Limb (tissue), 2 donors: ENCODE results near the gene TULP1.
A peak's percentile ranks its signal among the peaks of the same experiment; 100 is the strongest.
"Not testable (repeated sequence)": the region's sequence is repeated elsewhere in the genome, so short reads cannot be mapped to it uniquely, and the experiment has no call there.

Source experiments
- DNase-seq, 2 donors: peaks; one replicate each; pipeline ENCODE4 v3.0.0-alpha.2; 2016; ENCODE audit errors: extremely low spot score in 2 of 2

Gene TULP1

DNA sequence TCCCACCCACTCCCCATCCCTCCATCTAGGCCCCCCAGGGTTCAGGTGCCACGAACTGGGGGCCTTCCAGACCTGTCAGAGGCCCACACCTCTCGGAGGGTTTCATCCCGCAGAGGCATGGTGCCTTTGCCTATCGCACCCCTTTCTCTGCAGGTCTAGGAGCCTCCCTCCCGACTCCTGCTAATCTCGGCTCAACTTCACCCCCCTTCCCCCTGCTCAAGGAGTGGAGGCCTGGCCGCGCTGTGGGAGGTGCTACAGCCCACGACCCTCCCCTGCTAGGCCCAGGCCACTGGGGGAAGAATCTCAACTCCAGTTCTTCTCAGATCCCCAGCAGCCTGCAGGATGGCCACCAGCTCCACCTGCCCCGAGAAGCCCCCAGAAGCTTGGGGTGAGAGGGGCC is at the start of gene TULP1:
TSS of gene TULP1 (minus strand) at position 157 of the 400 bp plus-strand sequence. CDS start at position 119, 38 bp downstream.
- no peak for DNase-seq

DNA sequence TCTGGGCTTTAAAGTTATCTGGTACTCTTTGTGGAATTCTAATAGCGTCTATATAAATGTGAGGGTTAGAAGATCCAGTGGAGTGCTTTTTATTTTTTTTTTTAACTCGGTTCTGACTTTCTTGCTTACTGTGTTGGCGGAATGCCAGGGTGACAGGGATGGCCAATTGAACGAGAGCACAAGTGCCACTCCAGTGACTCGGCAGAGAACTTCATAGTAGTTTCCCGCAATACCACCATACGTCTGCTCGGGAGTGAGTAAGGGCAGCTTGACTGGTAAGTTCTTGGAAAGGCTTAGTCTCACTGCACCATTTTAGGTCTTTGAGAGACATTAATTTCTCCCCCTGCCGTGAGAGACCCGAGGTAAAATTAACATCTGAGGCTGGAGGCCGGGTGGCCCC is 49.4 kb upstream of the TULP1 start:
- DNase-seq, result no peak

DNA sequence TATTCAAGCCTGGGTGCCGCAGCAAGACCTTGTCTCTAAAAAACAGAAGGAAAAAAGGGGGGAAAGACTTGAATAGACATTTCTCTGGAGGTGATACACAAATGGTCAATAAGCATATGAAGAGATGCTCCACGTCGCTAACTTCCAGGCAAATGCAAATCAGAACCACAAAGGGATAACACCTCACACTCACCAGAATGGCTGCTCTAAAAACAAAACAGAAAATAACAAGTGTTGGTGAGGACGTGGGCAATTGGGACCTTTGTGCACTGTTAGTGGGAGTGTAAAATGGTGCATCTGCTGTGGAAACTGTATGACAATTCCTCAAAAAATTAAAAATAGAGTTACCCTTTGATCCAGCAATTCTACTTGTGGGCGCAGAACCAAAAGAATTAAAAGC is 48.4 kb upstream of the TULP1 start:
- DNase-seq, result no peak

DNA sequence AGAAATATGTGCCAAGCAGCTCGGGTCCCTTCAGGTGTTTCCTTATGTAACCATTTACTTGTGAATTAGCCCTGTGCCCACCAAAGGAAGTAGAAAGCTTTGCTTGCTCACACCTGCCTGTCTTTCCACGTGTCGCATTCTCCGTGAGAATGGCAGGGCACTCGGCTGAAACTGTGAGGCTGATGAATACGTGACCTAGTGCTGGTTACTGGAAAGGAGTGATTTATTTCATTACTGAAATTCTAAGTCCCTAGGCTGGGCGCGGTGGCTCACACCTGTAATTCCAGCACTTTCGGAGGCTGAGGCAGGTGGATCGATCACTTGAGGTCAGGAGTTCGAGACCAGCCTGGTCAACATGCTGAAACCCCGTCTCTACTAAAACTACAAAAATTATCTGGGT is 45.9 kb upstream of the TULP1 start:
- DNase-seq, result no peak

DNA sequence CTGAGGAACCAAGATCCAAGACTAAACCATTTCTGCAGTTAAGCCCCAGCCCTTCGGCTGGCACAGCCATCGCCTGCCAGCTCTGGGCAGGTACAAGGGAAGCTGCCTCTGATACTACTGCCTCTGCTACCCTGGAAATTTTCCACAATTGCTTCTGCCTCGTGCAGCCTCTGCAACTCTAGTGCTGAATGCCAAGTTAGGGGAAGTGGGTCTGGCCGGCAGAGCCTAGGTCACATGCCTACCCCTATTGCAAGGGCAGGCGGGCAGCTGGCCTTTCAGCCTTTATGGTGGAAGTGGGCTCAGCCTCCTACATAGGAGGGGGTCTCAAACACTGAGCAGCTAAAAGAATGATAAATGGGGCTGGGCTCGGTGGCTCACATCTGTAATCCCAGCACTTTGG is 44.5 kb upstream of the TULP1 start:
- DNase-seq, result no peak

DNA sequence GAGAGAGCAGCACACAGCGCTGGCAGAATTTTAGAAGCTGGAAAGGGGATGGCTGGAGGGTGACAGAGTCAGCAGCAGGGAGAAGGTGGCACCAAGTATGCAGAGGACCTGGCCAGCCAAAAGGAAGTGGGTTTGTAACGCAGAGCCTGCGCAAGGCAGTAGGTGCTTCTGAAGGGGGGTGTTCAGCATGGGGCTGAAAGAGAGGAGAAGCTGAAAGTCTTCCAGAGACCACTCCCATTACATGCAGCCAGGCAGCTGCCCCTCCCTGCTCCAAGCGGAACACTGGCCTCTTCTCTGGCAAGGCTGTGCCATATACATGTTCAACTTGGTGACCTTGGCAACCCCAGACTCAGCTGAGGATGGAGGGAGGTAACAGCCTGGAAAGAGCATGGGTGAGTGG is 42.1 kb upstream of the TULP1 start:
- no peak for DNase-seq

DNA sequence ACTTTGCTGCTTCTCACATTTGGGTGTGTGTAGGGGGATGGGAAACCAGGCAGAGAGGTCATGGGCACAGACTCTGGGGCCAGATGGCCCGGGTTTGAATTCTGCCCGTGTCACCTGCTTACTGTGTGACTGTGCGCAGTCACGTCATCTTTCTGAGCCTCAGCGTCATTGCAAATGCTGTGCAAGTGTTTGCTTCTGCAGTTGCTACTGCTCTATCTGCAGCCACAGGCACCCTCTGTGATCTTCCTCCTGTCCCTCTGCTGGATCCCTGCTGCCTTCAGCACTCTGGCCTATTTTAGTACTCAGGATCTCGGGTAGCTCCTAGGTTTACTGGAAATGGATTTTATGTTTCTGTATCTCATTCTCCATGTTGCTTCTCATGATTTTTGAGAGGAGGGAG is 40.6 kb upstream of the TULP1 start:
- DNase-seq, result no peak

DNA sequence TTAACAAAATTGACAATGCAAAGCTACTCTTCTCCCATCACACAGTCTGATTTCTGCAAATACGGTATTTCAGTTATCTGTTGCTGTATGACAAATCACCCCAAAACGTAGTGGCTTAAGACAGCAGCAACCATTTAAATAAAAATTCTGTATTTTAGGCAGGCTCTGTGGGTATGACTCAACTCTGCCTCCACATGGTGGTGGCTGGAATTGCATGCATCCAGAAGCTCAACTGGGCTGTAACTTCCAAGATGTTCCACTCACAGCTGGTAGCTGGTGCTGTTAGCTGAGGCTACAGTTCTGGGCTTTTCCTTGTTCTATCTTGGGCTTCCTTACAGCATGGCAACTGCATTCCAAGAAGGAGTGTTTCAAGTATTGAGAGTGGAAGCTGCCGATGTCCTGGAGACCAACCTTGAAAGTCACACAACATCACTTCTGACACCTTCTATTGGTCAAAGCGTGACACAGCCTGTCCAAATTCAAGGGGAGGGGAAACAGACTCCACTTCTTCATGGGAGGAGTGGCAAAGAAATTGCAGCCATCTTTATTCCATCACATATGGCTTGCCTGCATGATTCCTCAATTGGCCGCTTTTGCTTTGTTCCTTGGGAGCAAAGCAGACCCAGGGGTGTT is 39.7 kb upstream of the TULP1 start:
- DNase-seq, result no peak

DNA sequence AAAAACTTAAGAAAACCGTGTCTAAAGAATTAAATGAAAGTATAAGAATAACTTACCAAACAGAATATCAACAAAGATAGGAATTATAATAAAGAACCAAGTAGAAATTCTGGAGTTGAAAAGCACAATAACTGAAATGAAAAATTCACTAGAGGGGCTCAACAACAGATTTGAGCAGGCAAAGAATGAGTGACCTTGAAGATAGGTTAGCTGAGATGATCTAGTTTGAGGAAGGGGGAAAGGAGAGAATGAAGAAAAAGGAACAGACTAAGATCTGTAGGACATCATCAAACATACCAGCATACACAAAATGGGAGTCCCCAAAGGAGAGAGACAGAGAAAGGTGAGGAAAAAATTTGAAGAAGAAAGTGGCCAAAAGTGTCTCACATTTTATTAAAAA is 37.7 kb upstream of the TULP1 start:
- no peak for DNase-seq

DNA sequence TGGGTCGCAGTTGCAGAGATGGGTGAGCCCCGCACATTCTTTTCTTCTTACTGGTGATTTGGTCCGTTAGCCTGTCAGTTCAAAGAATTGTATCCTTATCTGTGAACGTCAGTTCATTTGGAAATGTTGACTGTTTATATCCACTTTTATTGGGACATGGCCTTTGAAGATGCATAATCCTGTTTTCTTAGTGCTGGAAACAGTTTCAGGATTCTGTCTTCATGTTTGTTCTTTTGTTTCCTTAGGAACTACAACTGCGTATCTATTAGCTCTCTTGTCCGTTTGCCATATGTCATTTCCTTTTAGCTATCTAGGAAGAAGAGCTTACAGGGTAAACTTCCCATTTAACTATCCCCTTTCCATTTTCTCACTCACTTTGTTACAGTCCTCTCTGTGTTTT is 35.0 kb upstream of the TULP1 start:
- no peak for DNase-seq

DNA sequence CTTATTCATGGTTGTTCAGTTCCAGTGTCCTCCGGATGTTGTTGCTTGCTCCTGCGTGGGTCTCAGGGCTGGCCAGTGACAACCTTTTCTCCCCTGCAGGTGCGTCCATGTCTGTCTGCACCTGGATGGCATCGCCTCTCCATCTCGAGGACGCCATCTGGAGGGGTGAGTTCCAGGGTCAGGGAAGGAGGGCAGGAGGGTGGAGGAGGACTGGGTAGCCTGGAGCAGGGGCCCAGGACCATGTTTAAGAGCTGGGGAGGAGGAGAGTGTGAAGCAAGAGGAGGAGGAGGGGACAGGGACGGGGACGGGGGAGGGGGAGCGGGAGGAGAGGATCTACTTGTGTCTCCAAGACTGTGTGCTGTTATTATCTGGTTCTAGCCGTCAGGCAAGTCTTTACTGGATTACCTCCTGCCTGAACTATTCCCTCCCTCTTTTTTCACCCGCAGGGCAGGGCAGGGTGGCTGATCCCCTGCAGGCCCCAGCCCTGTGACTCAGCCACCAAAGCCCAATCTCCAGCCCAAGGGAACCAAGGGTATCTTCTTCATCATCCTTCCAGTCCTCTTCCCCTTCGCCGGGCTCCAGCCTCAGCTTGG is 32.2 kb upstream of the TULP1 start:
- no peak for DNase-seq

DNA sequence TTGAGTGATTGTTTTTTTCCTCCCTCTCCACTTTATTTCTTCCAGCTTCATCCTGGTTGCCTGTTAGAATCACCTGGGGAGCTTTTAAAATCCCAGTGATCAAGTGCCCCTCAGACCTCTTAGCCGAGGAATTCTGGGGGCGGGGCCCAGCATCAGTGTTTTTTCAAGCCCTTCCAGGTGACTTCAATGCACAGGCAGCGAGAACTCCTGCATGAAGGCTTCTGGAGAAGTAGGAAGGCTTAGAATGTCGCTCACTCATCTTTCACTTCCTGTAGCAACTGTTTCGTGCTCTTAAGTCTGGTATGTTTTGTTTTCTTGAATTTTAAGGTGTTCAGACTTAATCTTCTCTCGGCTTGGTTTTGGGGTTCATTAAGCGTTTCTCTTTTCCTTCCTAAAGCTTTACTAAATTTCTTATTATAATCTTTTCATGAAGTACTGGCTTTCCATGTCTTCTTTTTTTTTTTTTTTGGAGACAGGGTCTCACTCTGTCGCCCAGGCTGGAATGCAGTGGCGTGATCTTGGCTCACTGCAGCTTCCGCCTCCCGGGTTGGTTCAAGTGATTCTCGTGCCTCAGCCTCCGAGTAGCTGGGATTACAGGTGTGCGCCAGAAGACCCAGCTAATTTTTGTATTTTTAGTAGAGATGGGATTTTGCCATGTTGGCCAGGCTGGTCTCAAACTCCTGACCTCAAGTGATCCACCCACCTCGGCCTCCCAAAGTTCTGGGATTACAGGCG is 30.9 kb upstream of the TULP1 start:
- DNase-seq, result no peak

DNA sequence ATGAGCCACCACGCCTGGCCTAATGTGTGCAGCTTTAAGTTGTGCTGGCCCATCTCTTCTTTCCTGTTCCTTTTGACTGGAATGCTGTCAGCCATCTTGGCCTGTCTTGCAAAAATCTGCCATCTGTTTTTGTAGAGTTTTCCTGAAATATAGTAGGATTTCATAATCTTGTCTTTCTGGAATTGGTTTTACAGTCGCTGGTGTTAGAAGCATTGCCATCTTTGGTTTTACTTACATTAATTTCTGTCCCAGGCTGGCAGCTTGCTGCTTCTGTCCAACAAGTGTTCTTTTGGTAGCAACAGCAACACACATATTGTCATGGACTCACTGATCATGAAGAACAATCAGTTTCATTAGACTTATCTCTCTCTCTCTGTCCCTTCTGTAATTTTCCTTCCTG is 29.1 kb upstream of the TULP1 start:
- no peak for DNase-seq

DNA sequence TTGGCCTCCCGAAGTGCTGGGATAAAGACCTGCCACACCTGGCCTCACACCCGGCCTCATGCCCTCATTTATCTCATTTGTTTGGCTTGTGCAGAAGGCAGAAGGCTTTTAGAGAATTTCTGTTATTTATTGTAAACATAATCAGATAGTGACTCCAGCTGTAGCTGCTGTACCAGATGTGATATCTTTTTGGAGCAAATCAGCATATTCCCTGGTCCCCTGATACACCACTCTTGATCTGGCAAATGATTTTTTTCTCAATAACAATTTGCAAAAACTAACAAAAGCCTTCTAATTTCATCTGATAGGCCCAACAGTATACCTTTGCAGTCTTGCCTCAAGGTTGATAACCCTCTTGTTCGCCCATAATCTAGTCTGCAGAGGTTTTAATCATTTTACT is 26.5 kb upstream of the TULP1 start:
- DNase-seq, result no peak

DNA sequence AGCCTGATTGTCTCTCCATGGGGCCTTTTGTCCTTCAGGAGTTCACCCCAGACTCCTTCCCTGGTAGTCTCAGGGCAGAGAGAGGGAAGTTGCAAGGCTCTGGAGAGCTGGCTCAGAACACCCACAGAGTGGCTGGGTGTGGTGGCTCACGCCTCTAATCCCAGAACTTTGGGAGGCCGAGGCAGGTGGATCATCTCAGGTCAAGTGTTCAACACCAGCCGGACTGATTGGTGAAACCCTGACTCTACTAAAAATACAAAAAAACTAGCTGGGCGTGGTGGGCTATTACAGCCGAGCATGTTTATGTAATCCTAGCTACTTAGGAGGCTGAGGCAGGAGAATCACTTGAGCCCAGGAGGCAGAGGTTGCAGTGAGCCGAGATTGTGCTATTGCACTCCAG is 23.2 kb upstream of the TULP1 start:
- DNase-seq, result not testable (repeated sequence)

DNA sequence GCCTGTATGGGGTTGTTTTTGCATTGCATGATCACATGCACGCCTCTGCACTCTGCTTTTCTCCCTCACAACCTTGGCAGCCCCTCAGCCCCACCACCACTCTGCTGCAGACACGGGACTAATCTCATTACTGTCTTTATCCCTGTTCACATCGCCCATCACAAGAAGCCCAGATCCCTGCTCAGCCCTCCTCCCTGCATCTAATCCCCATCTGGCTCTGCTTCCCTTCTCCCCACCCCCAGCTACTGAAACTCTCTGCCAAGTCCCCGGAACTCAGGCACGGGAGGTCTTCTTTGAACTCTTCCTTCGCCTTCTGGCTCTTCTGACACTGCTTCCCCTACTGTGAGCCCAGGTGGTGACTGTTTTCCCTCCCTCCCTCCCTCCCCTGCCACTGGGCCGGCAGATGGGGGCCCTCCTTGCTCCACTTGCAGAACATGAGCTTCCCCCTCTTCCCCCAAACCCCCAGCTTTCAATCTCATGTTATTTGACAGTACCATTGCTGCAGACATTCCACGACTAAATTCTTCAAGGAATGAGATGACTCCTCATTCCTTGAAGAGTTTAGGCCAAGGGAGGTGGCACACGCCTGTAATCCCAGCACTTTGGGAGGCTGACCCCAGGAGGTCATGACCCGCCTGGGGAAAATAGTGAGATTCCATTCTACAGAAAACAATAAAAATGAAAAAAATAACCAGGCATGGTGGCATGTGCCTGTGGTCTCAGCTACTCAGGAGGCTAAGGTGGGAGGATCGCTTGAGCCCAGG is 21.9 kb upstream of the TULP1 start:
- peak; percentile 64 to 65 for DNase-seq

DNA sequence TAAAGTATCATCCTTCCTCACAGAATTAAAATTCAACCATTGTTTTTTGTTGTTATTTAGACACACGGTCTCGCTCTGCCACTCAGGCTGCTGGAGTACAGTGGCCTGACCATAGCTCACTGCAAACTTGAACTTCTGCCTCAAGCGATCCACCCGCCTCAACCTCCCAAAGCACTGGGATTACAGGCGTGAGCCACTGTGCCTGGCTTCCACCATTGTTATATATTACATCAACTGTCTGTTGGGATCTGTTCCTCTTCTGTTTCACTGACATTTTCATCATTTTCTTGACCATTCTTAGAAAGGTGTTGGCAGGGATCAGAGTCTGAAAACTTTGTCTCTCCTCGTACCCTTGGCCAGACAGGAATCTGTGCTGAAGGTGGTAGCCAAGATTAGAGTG is 21.3 kb upstream of the TULP1 start:
- DNase-seq, result no peak

DNA sequence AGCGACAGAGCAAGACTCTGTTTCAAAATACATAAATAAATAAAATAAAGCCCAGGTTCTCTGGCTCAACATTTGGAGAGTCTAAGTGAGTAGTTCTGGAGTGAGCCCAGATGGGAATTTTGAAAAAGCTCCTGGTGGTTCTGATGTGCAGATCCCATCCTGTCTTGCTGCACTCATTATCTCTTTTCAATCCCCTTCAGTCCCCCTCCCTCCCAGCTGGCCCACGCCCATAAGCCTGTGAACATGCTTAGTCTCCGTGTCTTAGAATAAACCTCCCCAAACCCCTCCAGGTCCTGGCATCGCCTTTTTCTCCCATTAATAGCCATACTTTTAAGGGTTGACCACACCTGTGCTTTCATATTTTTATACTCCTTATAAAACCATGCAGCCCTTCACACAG is 19.4 kb upstream of the TULP1 start:
- DNase-seq, result no peak

DNA sequence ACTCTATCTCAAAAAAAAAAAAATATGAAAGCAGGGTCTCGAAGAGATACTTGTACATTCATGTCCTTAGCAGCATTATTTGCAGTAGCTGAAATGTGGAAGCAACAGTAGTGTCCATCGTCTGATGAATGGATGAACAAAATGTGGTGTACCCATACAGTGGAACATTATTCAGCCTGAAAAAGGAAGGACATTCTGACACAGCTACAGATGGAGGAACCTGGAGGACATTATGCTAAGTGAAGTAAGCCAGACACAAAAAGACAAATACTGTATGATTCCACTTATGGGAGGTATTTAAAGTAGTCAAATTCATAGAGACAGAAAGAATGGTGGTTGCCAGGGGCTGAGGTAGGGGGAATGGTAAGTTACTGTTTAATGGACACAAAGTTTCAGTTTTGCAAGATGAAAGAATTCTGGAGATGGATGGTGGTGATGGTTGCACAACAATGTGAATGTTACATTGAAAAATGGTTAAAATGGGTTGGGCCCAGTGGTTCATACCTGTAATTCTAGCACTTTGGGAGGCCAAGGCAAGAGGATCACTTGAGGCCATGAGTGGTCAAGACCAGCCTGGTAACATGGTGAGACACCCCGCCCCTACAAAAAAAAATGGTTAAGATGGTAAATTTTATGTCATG is 11.8 kb upstream of the TULP1 start:
- no peak for DNase-seq

DNA sequence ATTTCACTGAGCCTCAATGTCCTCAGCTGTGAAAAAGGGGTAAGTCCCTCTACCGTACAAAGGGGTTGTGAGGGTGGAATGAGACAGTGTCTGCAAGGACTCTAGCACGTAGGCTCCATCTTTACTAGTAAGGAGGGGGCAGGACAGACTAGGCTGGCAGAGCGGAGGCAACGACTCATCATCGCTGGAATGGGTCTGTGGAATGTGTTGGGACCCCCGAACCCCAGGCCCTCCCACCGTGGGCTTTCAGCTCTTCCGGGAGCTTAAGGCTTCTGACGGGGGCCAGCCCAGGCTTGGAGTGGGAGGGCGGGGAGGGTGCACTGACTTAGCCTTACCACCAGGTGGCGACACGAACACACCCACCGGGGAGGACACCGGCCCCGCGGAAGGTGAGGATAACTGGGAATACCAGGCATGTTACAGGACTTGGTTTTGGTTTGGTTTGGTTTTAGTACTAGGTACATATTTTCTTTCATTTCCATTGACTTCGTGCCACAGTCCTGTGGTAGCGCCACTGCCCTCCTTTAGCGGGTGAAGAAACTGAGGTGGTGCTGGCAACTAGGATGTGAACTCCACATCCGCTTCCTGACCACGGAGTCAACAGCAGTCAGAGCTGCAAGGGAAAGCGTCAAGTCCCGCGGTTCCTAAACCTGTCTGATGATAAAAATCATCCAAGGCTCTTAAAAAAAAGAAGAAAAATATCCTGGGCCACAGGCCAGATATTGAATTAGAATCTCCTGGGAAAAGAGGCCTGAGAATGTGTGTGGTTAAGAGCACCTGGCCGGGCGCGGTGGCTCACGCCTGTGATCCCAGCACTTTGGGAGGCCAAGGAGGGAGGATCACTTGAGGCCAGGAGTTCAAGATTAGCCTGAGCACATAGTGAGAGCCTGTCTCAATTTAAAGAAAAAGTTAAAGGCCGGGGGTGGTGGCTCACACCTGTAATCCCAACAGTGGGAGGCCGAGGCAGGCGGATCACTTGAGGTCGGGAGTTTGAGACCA is 10.3 kb upstream of the TULP1 start:
- peak; percentile 72 to 88 for DNase-seq

DNA sequence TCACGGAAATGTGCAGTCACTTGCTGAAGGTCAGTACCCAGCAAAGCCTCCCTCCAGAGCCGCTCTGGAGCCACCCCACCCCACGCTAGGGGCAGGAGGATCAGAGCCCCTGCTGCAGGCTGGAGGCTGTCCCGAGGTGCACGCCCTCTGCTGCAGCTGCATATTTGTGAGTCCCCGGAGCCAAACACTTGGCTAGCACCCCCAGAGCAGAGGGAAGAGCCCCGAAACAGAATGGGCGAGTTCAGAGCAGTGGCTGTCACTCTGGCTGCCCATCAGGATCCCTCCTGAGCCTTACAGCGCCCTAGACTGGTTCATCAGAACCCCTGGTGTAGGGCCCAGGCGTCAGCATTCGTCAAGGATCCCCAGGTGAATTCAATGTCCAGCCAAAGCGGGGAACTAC is 9.5 kb upstream of the TULP1 start:
- DNase-seq, result no peak
